Spleen (tissue), 7 donors: Measurements from ENCODE around the gene PDE1C.

Experiments used
- CTCF ChIP-seq, 11 experiments: fragments of 200-600 bp in 7 of 11; fragments of 450-650 bp in 4 of 11; sonication (generic) in 4 of 11; IDR thresholded peaks in 8 of 11; conservative IDR thresholded peaks in 3 of 11; 1 replicate in 7 of 11; 2 replicates in 4 of 11; pipeline versions ENCODE4 v1.4.0 to v1.8.0; 2016 to 2021; ENCODE audit warnings: antibody characterized with exemption in 11 of 11, inconsistent platforms in 4 of 11, mild to moderate bottlenecking in 1 of 11
- POLR2A ChIP-seq, 3 donors: fragments of 450-650 bp; IDR thresholded peaks; one replicate each; pipeline ENCODE4 v1.5.1; 2017; ENCODE audit warnings: antibody characterized with exemption in 3 of 3, mild to moderate bottlenecking in 1 of 3
- POLR2AphosphoS5 ChIP-seq, 3 donors: sonication (generic); formaldehyde crosslinking; IDR thresholded peaks; one replicate each; pipeline ENCODE4 v1.5.1; 2017; ENCODE audit warnings: antibody characterized with exemption in 3 of 3
- donor health status: DM: no; HTN: no; CAD: no; lungs with moderate emphysema.
- donor health status: DM: no; HTN: no; CAD: no.
- donor health status: DM: no; HTN: no; CAD: no.

GRCh38 chr7:32092346-32092745 is 22.1 kb upstream of the PDE1C start:
- no peak for TF ChIP-seq CTCF (IDR thresholded peaks at IDR 0.05 in 8 of 11, conservative IDR thresholded peaks at IDR 0.05 in 3 of 11)
- TF ChIP-seq POLR2A (IDR thresholded peaks at IDR 0.05): no peak
- no peak for TF ChIP-seq POLR2AphosphoS5 (IDR thresholded peaks at IDR 0.05)
